HG03175 (cell line): ENCODE data around the gene BUB1B.

Source experiments
- ATAC-seq: cut with Tn5 transposase; IDR thresholded peaks from one replicate; pipeline ENCODE4 v1.9.1; 2021; ENCODE audit warnings: mild to moderate bottlenecking, moderate library complexity; ENCODE audit not compliant: unreplicated experiment

Gene BUB1B

GRCh38 chr15:40252141-40252437, 91.2 kb downstream of the BUB1B start:
- no peak for ATAC-seq

GRCh38 chr15:40252438-40253166, 91.7 kb downstream of the BUB1B start:
- ATAC-seq, result no peak

- no peak for ATAC-seq
These were observed 92.4 kb downstream of the BUB1B start for GRCh38 chr15:40253167-40253790.

GRCh38 chr15:40254452-40254851, 93.6 kb downstream of the BUB1B start:
- ATAC-seq, result no peak

GRCh38 chr15:40255033-40255432, 94.2 kb downstream of the BUB1B start:
- ATAC-seq, result no peak

GRCh38 chr15:40256638-40257235, 95.9 kb downstream of the BUB1B start:
- ATAC-seq, result no peak

GRCh38 chr15:40257656-40258450, 97.0 kb downstream of the BUB1B start:
- ATAC-seq, result no peak

GRCh38 chr15:40258544-40258943, 97.7 kb downstream of the BUB1B start:
- no peak for ATAC-seq

- ATAC-seq, result no peak
These were observed 98.2 kb downstream of the BUB1B start for GRCh38 chr15:40259021-40259420.

GRCh38 chr15:40263024-40263754, 102.3 kb downstream of the BUB1B start:
- no peak for ATAC-seq

- no peak for ATAC-seq
These were observed 103.7 kb downstream of the BUB1B start for GRCh38 chr15:40264321-40265153.

GRCh38 chr15:40265355-40265754, 104.5 kb downstream of the BUB1B start:
- ATAC-seq, result no peak

- no peak for ATAC-seq
These were observed 105.0 kb downstream of the BUB1B start for GRCh38 chr15:40265875-40266274.

- ATAC-seq, result no peak
These were observed 106.0 kb downstream of the BUB1B start for GRCh38 chr15:40266828-40267304.

- ATAC-seq, result no peak
These were observed 106.8 kb downstream of the BUB1B start for GRCh38 chr15:40267670-40268069.

- no peak for ATAC-seq
These were observed 108.7 kb downstream of the BUB1B start for GRCh38 chr15:40269604-40270003.

- no peak for ATAC-seq
These were observed 109.6 kb downstream of the BUB1B start for GRCh38 chr15:40270246-40270995.
